Kidney epithelial cell (primary cell): Measurements from ENCODE around the gene COPB2. TPM values are rescaled to one million over a fixed set of nuclear protein-coding genes. Genes with fewer than 3 reads are reported as not detected.

Source experiments
- DNase-seq: peaks from one replicate; pipeline ENCODE4 v3.0.0-alpha.2; 2010; ENCODE audit warnings: low read depth
- H3K27me3 ChIP-seq: 2 replicates; pipeline ENCODE4 v1.6.0; 2011; ENCODE audit warnings: low read length; ENCODE audit not compliant: control insufficient read depth, insufficient read depth
- H3K36me3 ChIP-seq: 2 replicates; pipeline ENCODE4 v1.5.1; 2011; ENCODE audit warnings: low read length; ENCODE audit not compliant: control insufficient read depth, insufficient read depth
- H3K4me3 ChIP-seq: 2 replicates; pipeline ENCODE4 v1.5.1; 2011; ENCODE audit warnings: low read depth, mild to moderate bottlenecking, control low read depth, low read length
- CTCF ChIP-seq: IDR thresholded peaks from 2 replicates; pipeline ENCODE4 v1.5.1; 2011; ENCODE audit warnings: mild to moderate bottlenecking, moderate library complexity, low read length, control low read depth, inconsistent platforms; ENCODE audit not compliant: insufficient read depth, poor library complexity, severe bottlenecking
- total RNA-seq: library from RNA; depleted of rRNA; stranded (reverse); fragments of >200 nt; gene quantifications from 2 replicates; pipeline ENCODE4 v1.2.3, GENCODE V29; 2015

The COPB2 gene
- total RNA-seq, 1 donor from 2014 or later: 98.1 TPM

- H3K4me3 ChIP-seq: no peak overlapping the region
- no peaks in the 10 kb centered on the region for H3K36me3 ChIP-seq
- H3K27me3 ChIP-seq: no peaks in the 10 kb centered on the region
- no peak for DNase-seq
- TF ChIP-seq CTCF: no peak
These were observed 24.9 kb downstream of the COPB2 start for GRCh38 chr3:139364549-139364948.

- no peak for TF ChIP-seq CTCF
- DNase-seq: no peak
- Histone ChIP-seq H3K27me3 (no peaks in the 10 kb centered on the region), H3K4me3 (no peak overlapping the region), H3K36me3 (peaks cover 2% of the 10 kb centered on the region)
These were observed 28.2 kb downstream of the COPB2 start for GRCh38 chr3:139361276-139361675.

GRCh38 chr3:139358841-139359562 lies 30.4 kb downstream of the COPB2 start:
- Histone ChIP-seq H3K27me3 (no peaks in the 10 kb centered on the region), H3K4me3 (no peak overlapping the region), H3K36me3 (peaks cover 5% of the 10 kb centered on the region)
- peak; percentile 12 for DNase-seq
- TF ChIP-seq CTCF: no peak

GRCh38 chr3:139357899-139358298 lies 31.5 kb downstream of the COPB2 start:
- H3K36me3 ChIP-seq: peaks cover 5% of the 10 kb centered on the region
- TF ChIP-seq CTCF: no peak
- no peak overlapping the region for H3K4me3 ChIP-seq
- DNase-seq: no peak
- H3K27me3 ChIP-seq: no peaks in the 10 kb centered on the region

GRCh38 chr3:139355891-139356290 lies 33.6 kb downstream of the COPB2 start:
- H3K4me3 ChIP-seq: no peak overlapping the region
- DNase-seq: no peak
- no peaks in the 10 kb centered on the region for H3K27me3 ChIP-seq
- no peak for TF ChIP-seq CTCF
- H3K36me3 ChIP-seq: peaks cover 5% of the 10 kb centered on the region

GRCh38 chr3:139355476-139355875 lies 34.0 kb downstream of the COPB2 start:
- no peak for TF ChIP-seq CTCF
- DNase-seq: no peak
- Histone ChIP-seq H3K27me3 (no peaks in the 10 kb centered on the region), H3K36me3 (peaks cover 5% of the 10 kb centered on the region), H3K4me3 (no peak overlapping the region)
